Suprapubic skin (tissue), 3 donors: ENCODE results near the gene COG3.

Experiments
- EP300 ChIP-seq: sonication (generic); formaldehyde crosslinking; IDR thresholded peaks from one replicate; pipeline ENCODE4 v1.6.1; 2017; ENCODE audit warnings: antibody characterized with exemption
- TF ChIP-seq, protein P1 (sequence below), 2 donors: fragments of 200-600 bp in 1 of 2; fragments of 450-650 bp in 1 of 2; sonication (generic) in 1 of 2; IDR thresholded peaks; one replicate each; pipeline ENCODE4 v1.5.1; 2016 to 2019; ENCODE audit warnings: antibody characterized with exemption in 2 of 2, mild to moderate bottlenecking in 1 of 2, moderate library complexity in 1 of 2

DNA sequence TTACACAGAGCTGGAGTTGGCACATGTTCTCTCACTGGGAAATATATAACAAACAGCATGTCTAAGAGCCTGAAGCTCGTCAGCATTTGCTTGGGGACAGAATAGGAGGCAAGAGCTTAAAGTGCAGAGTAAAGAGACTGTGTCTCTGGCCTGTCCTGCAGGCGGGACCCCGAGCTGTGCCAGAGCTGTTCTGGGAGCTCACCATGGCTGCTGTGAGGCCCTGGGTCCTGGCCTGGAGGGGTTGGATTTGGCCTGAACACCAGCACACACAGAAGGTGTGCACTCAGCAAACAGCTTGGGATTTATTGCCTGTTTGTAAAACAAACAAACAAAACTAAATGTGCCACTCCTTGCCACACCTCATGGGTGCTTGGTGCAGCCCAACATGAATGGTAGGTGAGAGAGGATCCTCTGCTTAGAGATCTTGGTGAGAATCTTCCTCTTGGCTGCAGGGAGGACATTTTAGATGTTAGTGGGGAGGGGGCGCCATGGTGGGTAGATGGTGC, 89.9 kb downstream of the COG3 start:
- TF ChIP-seq, protein P1, sequence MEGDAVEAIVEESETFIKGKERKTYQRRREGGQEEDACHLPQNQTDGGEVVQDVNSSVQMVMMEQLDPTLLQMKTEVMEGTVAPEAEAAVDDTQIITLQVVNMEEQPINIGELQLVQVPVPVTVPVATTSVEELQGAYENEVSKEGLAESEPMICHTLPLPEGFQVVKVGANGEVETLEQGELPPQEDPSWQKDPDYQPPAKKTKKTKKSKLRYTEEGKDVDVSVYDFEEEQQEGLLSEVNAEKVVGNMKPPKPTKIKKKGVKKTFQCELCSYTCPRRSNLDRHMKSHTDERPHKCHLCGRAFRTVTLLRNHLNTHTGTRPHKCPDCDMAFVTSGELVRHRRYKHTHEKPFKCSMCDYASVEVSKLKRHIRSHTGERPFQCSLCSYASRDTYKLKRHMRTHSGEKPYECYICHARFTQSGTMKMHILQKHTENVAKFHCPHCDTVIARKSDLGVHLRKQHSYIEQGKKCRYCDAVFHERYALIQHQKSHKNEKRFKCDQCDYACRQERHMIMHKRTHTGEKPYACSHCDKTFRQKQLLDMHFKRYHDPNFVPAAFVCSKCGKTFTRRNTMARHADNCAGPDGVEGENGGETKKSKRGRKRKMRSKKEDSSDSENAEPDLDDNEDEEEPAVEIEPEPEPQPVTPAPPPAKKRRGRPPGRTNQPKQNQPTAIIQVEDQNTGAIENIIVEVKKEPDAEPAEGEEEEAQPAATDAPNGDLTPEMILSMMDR (IDR thresholded peaks at IDR 0.05), result no peak
- no peak for TF ChIP-seq EP300
